ENCODE data around the gene DGKD.

DGKD gene

DNA sequence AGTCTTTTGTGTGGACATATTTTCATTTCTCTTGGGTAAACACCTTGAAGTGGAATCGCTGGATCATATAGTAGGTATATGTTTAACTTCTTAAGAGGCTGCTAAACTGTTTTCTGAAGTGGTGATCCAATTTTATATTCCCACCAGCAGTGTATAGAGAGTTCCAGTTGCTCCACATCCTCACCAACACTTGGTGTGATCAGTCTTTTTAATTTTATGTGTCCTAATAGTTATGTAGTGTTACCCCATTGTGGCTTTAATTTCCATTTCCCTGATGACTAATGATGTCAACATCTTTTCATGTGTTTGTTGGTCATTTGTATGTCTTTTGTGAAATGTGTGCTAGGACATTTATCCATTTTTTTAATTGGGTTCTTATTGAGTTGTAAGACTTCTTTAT, 56.9 kb downstream of the DGKD start:
- DNase-seq (ENCODE audit: low read depth in 1 of 2, low spot score in 1 of 2) = no peak

- no peak for DNase-seq (ENCODE audit: low read depth in 1 of 2, low spot score in 1 of 2)
Observed at GRCh38 chr2:233412405-233412804, 58.1 kb downstream of the DGKD start.

- no peak for DNase-seq (ENCODE audit: low read depth in 1 of 2, low spot score in 1 of 2)
Observed at GRCh38 chr2:233413046-233413445, 58.8 kb downstream of the DGKD start.

GRCh38 chr2:233413559-233414272, 59.4 kb downstream of the DGKD start:
- DNase-seq (ENCODE audit: low read depth in 1 of 2, low spot score in 1 of 2) = peak; percentile 27 to 49

GRCh38 chr2:233414273-233414654, 60.0 kb downstream of the DGKD start:
- DNase-seq (ENCODE audit: low read depth in 1 of 2, low spot score in 1 of 2) = no peak

DNA sequence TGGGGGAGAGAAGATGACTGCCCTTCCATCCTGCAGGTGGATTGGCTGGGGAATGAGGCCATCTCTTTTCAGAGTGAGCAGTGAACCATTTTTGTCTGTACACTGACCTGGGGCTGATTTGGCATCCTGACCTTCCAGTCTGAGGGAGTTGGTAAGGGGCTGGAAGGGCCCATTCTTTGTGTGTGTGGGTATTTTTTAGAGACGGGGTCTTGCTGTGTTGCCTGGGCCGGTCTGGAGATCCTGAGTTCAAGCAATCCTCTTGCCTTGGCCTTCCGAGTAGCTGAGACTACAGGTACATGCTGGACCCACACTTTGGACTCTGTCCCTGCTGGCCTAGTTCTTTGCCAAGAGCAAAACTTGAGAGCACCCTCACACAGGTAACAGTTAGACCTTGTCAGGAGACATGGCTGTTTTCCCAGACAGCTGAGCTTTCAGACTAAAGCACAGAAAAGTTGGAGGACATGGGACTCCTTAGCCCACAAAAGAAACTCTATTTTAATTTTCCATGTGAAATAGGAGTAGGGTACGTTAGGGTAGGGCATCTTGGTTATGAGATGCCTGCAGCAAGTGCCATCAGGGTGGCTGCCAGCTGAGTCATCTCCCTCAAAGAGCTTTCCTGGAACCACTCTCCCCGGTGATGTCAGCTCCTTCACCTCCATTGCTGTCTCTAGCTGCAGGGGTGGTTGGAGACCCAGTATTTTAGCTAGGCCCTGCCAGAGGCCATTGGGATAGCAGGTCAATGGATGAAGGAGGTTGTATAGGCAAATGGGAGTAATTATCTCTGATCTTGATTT, 60.7 kb downstream of the DGKD start:
- peak in 1 of 2 donors; percentile 38 for DNase-seq (ENCODE audit: low read depth in 1 of 2, low spot score in 1 of 2)

- DNase-seq (ENCODE audit: low read depth in 1 of 2, low spot score in 1 of 2) = no peak
Observed at GRCh38 chr2:233416199-233416598, 61.9 kb downstream of the DGKD start.

- DNase-seq (ENCODE audit: low read depth in 1 of 2, low spot score in 1 of 2) = no peak
Observed at GRCh38 chr2:233416706-233417105, 62.4 kb downstream of the DGKD start.

DNA sequence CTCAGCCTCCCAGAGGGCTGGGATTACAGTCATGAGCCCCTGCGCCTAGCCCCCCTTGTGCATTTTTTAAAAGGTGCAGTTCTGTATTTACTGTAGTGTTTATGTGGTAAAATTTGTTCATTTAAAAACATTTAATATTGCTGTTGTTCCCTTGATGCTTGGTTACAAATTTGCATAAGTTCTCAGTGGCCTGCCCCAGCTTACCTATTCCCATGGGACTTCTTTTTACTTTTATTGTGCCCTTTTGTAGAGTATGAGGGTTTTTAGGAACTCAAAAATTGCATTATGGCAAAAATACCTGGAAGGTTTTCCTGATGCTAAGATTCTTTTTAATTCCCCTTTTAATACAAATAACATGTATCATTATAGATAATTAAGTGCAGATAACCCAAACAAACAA, 63.0 kb downstream of the DGKD start:
- DNase-seq (ENCODE audit: low read depth in 1 of 2, low spot score in 1 of 2) = no peak

GRCh38 chr2:233418052-233418760, 63.9 kb downstream of the DGKD start:
- DNase-seq (ENCODE audit: low read depth in 1 of 2, low spot score in 1 of 2) = no peak

DNA sequence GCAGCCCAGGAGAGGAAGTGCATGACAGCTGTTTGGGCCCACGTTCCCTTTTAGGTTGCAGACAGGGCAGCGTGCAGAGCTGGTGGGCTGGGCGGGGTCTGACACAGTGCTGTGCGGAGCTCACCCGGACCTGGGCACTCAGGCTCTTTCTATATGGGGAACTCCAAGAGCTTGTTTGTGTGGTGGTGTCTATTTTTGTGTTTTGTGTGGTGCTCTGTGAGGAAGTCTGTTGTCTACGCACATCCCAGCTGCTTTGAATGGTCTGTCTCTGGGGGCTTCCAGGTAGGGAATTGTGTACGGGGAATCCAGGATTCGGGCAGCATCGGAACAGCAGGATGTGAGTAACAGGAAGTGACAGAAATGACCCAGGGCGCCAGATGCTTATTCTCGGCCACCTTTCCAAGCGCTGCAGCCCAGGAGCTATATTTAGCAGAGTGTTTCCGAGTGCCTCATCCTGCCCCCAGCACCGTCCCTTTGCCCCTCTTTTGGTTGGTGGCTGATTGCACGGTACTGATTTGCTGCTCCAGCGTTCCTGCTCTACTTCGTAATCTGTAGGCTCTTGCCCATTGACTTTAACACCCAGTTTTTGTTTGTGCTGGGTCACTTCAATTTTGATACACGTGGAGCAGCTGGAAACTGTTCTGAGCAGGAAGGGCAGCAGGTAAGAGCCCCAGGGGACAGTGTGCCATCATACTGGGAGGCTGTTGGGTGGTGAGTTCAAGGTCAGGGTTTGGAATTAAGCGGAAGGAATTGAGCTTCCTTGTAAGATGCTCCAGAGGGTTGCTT, 64.7 kb downstream of the DGKD start:
- DNase-seq (ENCODE audit: low read depth in 1 of 2, low spot score in 1 of 2) = no peak

GRCh38 chr2:233419602-233420391, 65.5 kb downstream of the DGKD start:
- DNase-seq (ENCODE audit: low read depth in 1 of 2, low spot score in 1 of 2) = peak in 1 of 2 donors; percentile 49

- no peak for DNase-seq (ENCODE audit: low read depth in 1 of 2, low spot score in 1 of 2)
Observed at GRCh38 chr2:233421091-233421816, 67.0 kb downstream of the DGKD start.

DNA sequence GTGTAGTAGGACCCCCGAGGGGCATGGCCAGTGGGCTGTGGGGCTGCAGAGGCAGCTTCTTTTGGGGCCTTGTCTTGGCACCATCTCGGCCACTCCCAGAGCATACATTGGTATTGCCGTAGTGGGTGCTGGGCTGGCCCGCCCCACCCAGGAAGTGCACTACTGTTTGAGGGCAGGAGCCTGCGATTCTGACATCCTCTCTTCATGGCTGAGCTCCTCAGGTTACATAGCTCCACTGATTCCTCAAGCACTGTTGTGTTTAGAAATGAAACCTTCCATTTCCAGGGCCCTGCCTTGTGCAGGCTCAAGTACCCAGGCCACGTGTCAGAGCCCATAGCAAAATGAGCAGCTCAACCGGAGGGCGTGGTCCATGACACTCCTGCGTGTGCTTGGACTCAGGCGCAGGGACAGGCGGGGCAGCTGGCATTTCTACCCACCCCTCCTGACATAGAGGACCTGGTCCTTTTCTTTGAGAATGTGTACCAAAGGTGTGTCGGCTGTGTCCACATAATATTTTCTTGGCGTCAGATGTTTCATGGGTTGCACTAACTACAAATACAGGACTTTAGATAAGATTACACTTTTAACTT, 67.9 kb downstream of the DGKD start:
- no peak for DNase-seq (ENCODE audit: low read depth in 1 of 2, low spot score in 1 of 2)

DNA sequence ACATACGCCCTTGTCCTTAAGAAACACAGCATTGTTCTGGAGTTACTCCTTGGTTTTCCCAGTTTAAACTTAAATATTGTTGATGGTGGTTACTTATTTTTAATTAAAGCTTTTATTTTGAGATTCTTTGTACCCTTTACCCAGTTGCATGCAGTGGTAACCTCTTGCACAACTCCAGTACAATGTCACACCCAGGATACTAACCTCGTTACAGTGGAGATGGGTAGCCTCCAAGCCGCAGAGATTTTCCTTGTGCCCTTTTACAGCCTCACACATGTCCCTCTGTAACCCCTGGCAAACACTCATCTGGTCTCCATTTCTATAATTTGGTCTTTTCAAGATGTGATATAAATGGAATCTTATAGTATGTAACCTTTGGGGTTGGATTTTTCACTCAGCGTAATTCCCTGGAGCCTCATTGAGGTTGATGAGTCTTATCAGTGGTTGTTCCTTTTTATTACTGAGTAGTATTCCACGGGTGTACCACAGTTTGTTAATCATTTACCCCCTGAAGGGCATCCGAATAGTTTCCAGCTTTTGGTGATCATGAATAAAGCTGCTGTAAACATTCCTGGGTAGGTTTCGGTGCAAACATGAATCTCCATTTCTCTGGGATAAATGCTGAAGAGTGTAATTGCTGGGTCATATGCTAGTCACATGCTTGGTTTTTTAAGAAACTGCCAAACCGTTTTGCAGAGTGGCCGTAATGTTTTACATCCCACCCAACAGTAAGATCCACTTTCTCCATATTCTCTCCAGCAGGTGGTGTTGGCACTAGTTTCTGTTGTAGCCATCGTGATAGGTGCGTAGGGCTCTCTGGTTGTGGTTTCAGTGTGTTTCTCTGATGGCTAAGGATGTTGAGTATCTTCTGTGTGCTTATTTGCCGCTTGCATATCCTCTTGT, 68.6 kb downstream of the DGKD start:
- no peak for DNase-seq (ENCODE audit: low read depth in 1 of 2, low spot score in 1 of 2)

- DNase-seq (ENCODE audit: low read depth in 1 of 2, low spot score in 1 of 2) = no peak
Observed at GRCh38 chr2:233423552-233423860, 69.2 kb downstream of the DGKD start.

- no peak for DNase-seq (ENCODE audit: low read depth in 1 of 2, low spot score in 1 of 2)
Observed at GRCh38 chr2:233424154-233424951, 70.1 kb downstream of the DGKD start.

All from activated CD4-positive, alpha-beta T cell treated with anti-CD3 and anti-CD28 coated beads, Interleukin-2, amount 50 U/mL, for 24 hours (primary cell).